Measurements from ENCODE around the gene NCCRP1.

GRCh38 chr19:39200803-39201115 is 4.0 kb downstream of the NCCRP1 start:
- TF ChIP-seq CTCF (IDR thresholded peaks at IDR 0.05) (no peak), POLR2A (IDR thresholded peaks at IDR 0.05) (no peak), POLR2AphosphoS5 (IDR thresholded peaks at IDR 0.05) (no peak)

Measured in suprapubic skin (tissue), 4 donors.